ENCODE results near the gene HSPB6.
"Not testable (repeated sequence)": the region's sequence is repeated elsewhere in the genome, so short reads cannot be mapped to it uniquely, and the experiment has no call there.

The HSPB6 gene, protein sequence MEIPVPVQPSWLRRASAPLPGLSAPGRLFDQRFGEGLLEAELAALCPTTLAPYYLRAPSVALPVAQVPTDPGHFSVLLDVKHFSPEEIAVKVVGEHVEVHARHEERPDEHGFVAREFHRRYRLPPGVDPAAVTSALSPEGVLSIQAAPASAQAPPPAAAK

GRCh38 chr19:35756377-35757230 is at the start of gene HSPB6:
TSS of gene HSPB6 (minus strand) at chr19:35757029. CDS start at chr19:35757008, 21 bp downstream.
- no peak for DNase-seq

- DNase-seq, result no peak
These were observed 49.8 kb upstream of the HSPB6 start for GRCh38 chr19:35806597-35806996.

DNA sequence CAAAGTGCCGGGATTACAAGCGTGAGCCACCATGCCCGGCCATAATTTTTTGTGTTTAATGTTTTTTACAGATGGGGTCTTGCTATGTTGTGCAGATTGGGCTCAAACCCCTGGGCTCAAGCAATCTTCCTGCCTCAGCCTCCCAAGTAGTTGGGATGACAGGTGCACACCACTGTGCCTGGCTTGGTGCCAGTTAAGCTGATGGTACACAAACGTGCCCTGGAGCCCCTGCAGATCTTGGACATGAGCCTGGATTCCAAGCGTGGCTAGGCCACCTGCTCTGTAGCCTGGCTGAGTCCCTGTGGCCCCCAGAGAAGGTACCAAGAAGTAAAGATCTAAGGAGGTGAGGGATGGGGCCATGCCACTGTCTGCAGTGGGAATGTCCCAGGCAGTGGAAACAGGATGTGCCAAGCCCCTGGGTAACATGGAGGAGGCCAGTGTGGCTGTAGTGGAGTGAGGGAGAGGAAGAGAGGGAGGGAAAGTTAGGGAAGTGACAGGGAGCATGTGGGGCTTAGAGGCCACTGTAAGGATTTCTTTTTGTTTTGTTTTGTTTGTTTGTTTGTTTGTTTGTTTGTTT is 48.8 kb upstream of the HSPB6 start:
- DNase-seq, result no peak

DNA sequence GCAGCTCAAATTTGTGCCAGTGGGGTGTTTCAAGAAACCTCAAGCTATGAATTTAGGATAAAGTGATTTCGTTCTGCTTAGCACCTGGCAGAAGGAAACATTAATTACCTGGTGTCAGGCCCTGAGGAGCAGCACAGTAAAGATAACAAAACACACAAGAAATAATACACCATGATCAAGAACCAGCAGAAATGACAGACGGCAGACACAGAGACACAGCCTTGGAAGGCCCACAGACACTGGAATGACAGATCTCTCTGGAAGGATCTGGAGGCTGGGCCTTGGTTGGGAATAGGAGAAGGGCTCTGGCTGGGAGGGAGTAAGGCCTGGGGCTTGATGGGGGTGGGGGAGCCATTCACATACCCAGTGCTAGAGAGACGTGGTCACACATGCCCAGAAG is 45.0 kb upstream of the HSPB6 start:
- no peak for DNase-seq

DNA sequence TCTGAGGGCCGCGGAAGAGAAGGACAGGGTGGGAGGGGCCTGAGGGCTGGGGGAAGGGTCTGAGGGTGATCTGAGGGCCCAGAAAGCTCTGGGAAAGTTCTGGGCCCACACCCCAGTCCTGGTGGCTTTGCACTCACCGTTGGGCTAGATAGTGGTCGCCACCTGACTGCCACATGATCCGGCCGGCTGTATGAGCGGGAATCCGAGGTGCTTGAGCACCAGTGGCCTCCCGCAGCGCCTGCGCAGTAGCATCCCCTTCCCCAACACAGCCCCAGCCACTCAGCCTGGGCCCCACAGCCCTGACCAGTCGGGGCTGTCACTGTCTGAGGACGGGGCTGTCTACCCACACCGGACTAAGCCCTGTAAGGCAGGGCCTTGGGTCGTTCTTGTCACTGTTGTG is 40.8 kb upstream of the HSPB6 start:
- DNase-seq, result no peak

DNA sequence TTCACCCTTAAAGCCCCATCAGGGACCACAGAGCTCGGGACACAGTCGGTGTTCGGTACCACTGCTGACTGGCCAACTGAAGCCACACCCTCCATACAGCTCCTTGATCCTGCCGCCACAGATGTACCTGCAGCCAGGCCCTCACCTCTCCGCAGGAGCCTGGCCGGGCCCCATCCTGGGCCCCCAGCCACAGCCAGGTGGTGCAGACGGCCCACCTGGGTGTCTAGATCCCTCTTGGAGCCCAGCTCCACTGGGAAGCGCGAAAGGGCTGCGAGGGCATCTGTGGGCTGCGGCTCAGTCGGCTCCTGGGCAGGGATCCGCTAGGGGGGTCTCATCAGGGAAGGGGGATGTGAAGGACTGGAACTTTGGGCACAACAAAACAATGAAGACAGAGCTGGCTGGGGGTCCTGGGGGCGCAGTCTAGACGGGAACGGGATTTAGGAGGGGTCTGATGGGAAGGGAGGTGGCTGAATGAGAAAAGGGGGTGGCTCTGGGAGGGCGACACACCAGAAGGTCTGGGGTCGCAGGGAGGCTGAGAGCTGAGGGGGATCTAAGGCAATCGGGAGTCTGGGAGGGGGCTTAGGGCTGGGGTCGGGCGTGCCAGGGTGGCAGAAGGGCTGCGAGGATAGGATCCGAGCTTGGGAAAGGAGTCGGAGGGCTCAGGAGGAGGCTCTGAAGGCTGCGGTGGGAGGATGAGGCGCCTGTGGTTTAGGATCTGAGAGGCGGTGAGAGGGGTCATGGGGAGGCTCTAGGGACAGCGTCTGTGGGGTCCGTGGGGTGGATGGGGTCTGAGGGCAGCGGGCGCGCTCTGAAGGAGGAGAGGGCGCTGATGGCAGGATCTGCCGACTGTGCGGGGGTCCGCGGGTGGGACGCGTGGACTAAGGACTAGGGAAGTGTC is 40.1 kb upstream of the HSPB6 start:
- no peak for DNase-seq

- DNase-seq, result not testable (repeated sequence)
These were observed 38.7 kb upstream of the HSPB6 start for GRCh38 chr19:35795564-35795963.

GRCh38 chr19:35793381-35794165 is 36.7 kb upstream of the HSPB6 start:
- DNase-seq, result no peak

- DNase-seq, result no peak
These were observed 36.1 kb upstream of the HSPB6 start for GRCh38 chr19:35792888-35793287.

GRCh38 chr19:35792312-35792711 is 35.5 kb upstream of the HSPB6 start:
- DNase-seq, result no peak

- DNase-seq, result no peak
These were observed 35.0 kb upstream of the HSPB6 start for GRCh38 chr19:35791814-35792279.

DNA sequence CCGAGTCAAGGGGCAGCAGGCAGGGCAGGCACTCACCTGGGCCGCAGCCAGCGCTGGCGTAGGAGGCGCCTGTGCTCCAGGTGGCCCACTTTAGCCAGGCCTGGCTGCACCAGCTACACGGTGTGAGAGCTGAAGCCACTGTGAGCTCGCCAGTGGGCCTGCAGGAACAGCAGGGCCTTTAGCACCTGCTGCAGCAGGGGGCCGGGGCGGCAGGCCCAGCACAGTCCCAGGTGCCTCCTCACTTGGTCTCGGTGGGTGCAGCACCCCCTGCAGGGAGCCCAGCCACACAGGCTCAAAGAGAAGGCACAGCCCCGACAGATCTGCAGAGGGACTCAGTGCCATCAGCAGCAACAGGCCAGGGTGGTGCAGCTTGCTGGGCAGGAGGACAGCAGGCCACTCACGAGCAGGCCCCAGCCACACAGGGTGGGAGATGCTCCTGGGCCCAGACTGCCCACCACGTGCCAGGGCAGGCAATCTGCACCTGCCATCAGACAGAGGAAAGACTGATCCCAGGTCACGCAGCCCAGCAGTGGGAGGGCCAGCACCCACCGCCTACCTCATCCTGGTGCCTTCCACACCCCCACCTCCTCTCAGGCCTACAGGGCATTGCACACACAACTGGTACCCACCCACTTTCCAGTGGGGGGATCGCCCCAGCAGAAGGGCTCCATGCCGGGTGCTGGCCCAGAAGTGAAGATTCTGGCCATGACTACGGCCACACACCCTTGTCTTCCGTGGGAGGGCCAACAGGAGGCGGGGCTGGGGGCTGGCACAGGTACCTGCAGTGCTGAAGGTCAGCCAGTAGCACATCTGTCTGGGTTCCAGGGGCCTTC is 34.4 kb upstream of the HSPB6 start:
- DNase-seq, result no peak

DNA sequence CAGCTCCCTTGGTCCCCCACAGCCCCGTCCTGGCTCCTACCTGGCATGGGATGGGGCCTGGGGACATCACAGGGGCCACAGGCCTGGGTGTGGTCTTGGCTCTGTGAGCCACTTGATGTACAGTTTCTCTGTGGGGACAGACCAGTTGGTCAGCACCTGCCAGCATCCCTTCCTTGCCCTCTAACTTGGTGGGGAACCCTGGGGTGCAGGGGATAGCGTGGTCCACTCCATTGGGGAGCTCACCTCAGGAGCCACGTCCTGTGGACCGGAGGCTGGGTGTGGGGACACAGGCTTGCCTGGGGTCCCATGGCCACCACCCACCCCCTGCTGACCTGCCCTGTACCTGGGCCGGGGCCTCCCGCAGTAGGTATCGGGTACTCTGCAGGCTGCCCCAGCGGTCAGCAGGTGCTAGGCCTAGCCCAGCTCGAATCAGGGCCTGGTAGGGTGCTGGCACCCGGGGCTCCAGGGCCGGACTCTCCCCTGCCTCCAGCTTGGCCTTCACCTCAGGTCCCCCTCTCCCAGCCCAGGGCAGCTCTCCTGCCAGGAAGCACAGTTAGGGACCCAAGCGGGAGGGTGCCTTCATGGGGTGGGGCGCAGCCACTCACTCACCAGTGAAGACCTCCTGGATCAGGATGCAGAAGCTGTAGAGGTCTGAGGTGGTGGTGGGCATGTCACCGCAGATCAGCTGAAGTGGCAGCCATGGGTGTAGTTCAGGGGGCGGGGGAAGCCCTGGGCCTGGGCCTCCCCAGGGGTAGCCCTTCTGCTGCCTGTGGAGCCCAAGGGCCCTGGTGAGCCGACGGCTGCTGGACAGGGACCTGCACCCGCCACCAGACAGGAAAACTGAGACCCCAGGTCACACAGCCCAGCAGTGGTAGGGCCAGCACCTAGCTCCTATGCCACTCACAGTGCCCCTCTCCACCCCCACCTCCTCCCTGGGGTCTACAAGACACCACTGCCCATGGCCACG is 33.4 kb upstream of the HSPB6 start:
- no peak for DNase-seq

DNA sequence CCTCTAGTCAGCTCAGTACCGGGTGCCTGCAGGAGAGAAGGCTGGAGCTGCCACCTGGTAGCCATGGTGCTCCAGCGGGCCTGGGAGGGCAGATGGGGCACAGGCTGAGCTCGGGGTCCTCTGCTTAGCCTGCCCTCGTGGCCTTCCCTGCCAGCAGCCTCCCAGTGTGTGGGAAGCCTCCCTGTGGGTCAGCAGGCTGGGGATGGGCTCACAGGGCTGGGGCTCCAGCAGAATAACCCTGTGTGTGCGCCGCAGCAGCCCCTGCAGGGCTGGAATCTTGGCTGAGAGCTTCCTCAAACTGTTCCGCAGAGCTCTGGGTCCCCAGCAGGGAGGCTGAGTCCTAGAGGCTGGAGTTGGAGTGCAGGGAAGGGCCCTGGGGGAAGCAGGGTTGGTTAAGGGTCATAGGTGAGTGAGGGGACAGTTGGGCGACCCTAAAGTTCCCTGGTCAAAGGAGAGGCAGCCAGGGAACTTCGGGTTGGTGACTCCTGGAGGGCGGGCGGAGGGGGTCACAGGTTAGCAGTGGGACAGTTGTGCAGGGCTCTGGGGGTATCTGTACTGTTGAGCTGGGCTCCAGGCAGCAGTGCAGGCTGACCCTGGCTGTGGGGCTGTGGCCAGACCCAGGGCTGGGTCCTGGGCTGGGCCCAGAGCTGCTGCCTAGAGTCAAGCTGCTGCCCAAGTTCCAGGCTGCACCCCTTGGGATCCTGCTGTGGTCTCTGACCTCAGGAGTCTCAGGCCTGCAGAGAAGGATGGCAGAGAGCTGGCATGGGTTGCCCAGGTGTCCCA is 32.6 kb upstream of the HSPB6 start:
- no peak for DNase-seq

GRCh38 chr19:35788205-35788960 is 31.6 kb upstream of the HSPB6 start:
- DNase-seq, result no peak

GRCh38 chr19:35787227-35787799 is 30.5 kb upstream of the HSPB6 start:
- DNase-seq, result no peak

DNA sequence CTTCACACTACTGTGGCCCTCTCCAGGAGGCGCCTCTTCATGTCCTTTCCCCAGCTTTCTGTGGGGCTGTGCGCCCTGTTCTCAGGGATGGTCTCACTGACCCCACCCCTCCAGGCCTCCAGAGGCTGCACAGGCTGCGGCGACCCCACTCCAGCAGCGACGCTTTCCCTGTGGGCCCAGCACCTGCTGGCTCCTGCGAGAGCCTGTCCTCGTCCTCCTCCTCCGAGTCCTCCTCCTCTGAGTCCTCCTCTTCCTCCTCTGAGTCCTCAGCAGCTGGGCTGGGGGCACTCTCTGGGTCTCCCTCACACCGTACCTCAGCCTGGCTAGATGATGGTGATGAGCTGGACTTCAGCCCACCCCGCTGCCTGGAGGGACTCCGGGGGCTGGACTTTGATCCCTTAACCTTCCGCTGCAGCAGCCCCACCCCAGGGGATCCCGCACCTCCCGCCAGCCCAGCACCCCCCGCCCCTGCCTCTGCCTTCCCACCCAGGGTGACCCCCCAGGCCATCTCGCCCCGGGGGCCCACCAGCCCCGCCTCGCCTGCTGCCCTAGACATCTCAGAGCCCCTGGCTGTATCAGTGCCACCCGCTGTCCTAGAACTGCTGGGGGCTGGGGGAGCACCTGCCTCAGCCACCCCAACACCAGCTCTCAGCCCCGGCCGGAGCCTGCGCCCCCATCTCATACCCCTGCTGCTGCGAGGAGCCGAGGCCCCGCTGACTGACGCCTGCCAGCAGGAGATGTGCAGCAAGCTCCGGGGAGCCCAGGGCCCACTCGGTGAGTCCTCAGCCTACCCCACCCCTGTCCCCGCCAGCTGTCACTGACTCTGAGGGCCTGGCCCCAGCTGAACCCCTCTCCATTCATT is 29.7 kb upstream of the HSPB6 start:
- no peak for DNase-seq
